Neutrophil (primary cell): ENCODE measurements around the gene CFAP20.

Experiments used
- H3K27ac ChIP-seq: fragments of 200-600 bp; sonication (generic); 2 replicates; pipeline ENCODE4 v1.5.1; 2016; ENCODE audit warnings: mild to moderate bottlenecking, moderate library complexity
- H3K27me3 ChIP-seq: fragments of 200-600 bp; sonication (generic); 2 replicates; pipeline ENCODE4 v1.6.0; 2016; ENCODE audit warnings: mild to moderate bottlenecking
- H3K36me3 ChIP-seq: fragments of 200-600 bp; sonication (generic); 2 replicates; pipeline ENCODE4 v1.5.1; 2017
- H3K4me1 ChIP-seq, 2 experiments: fragments of 200-600 bp in 1 of 2; sonication (generic) in 1 of 2; 1 replicate in 1 of 2; 2 replicates in 1 of 2; pipeline versions ENCODE4 v1.5.1 to v1.6.1; 2013 to 2016; ENCODE audit warnings: low read depth in 1 of 2, low read length in 1 of 2, mild to moderate bottlenecking in 1 of 2, moderate library complexity in 1 of 2; ENCODE audit not compliant: control insufficient read depth in 1 of 2, insufficient read depth in 1 of 2
- H3K4me3 ChIP-seq, 2 experiments: fragments of 200-600 bp in 1 of 2; sonication (generic) in 1 of 2; 1 replicate in 1 of 2; 2 replicates in 1 of 2; pipeline ENCODE4 v1.5.1; 2013 to 2016; ENCODE audit warnings: low read depth in 1 of 2, low read length in 1 of 2, mild to moderate bottlenecking in 1 of 2, moderate library complexity in 1 of 2
- H3K9me3 ChIP-seq: fragments of 200-600 bp; sonication (generic); 2 replicates; pipeline ENCODE4 v1.5.1; 2016
- CTCF ChIP-seq: fragments of 200-600 bp; sonication (generic); IDR thresholded peaks from 2 replicates; pipeline ENCODE4 v1.5.1; 2016; ENCODE audit warnings: antibody characterized with exemption

CFAP20 gene

GRCh38 chr16:58129097-58129936 is at the start of gene CFAP20:
Gene CFAP20, minus strand, starts transcription at chr16:58129381. Its CDS starts 266 bp downstream, at chr16:58129115.
- TF ChIP-seq CTCF = peak; percentile 49
- Histone ChIP-seq H3K36me3 (no peaks in the 10 kb centered on the region), H3K9me3 (no peaks in the 10 kb centered on the region), H3K27me3 (no peaks in the 10 kb centered on the region), H3K4me1 (peaks cover 19 to 29% of the 10 kb centered on the region in 2 experiments), H3K27ac (peak within 1 kb of the TSS; percentile 91), H3K4me3 (peak within 1 kb of the TSS; percentile 84 to 97)

- Histone ChIP-seq H3K27ac (no peak overlapping the region), H3K4me1 (no peaks in the 10 kb centered on the region), H3K27me3 (no peaks in the 10 kb centered on the region), H3K9me3 (no peaks in the 10 kb centered on the region), H3K4me3 (no peak overlapping the region), H3K36me3 (peaks cover 37% of the 10 kb centered on the region)
- TF ChIP-seq CTCF = no peak
These were observed 48.2 kb upstream of the CFAP20 start for GRCh38 chr16:58177353-58177710.

- Histone ChIP-seq H3K4me1 (no peaks in the 10 kb centered on the region), H3K27me3 (no peaks in the 10 kb centered on the region), H3K36me3 (peaks cover 41% of the 10 kb centered on the region), H3K27ac (no peak overlapping the region), H3K4me3 (no peak overlapping the region), H3K9me3 (no peaks in the 10 kb centered on the region)
- no peak for TF ChIP-seq CTCF
These were observed 47.6 kb upstream of the CFAP20 start for GRCh38 chr16:58176608-58177352.

- H3K9me3 ChIP-seq = no peaks in the 10 kb centered on the region
- H3K4me1 ChIP-seq = no peaks in the 10 kb centered on the region
- H3K27me3 ChIP-seq = no peaks in the 10 kb centered on the region
- no peak overlapping the region for H3K4me3 ChIP-seq
- no peak for TF ChIP-seq CTCF
- no peak overlapping the region for H3K27ac ChIP-seq
- peaks cover 82% of the 10 kb centered on the region for H3K36me3 ChIP-seq
These were observed 41.0 kb upstream of the CFAP20 start for GRCh38 chr16:58170223-58170622.

GRCh38 chr16:58160855-58161254 is 31.7 kb upstream of the CFAP20 start:
- no peaks in the 10 kb centered on the region for H3K9me3 ChIP-seq
- no peaks in the 10 kb centered on the region for H3K27me3 ChIP-seq
- no peak overlapping the region for H3K4me3 ChIP-seq
- no peak for TF ChIP-seq CTCF
- no peaks in the 10 kb centered on the region for H3K4me1 ChIP-seq
- H3K36me3 ChIP-seq = peaks cover 73% of the 10 kb centered on the region
- no peak overlapping the region for H3K27ac ChIP-seq
